HEK293T (cell line): ENCODE results near the gene CNIH3.

Source experiments
- ARNT ChIP-seq: fragments of 450-650 bp; IDR thresholded peaks from 2 replicates; pipeline ENCODE4 v1.6.1; 2017; ENCODE audit warnings: mild to moderate bottlenecking
- ELF4 ChIP-seq: fragments of 450-650 bp; IDR thresholded peaks from 2 replicates; pipeline ENCODE4 v1.6.1; 2017; ENCODE audit warnings: antibody characterized with exemption
- HDGF ChIP-seq: fragments of 450-650 bp; IDR thresholded peaks from 2 replicates; pipeline ENCODE4 v1.6.1; 2017; ENCODE audit warnings: antibody characterized with exemption, borderline replicate concordance
- NFRKB ChIP-seq: fragments of 450-650 bp; IDR thresholded peaks from 2 replicates; pipeline ENCODE4 v1.6.1; 2016; ENCODE audit warnings: mild to moderate bottlenecking, moderate library complexity
- SP1 ChIP-seq: fragments of 450-650 bp; IDR thresholded peaks from 2 replicates; pipeline ENCODE4 v1.6.1; 2017
- SUZ12 ChIP-seq: fragments of 450-650 bp; IDR thresholded peaks from 2 replicates; pipeline ENCODE4 v1.6.1; 2016; ENCODE audit warnings: mild to moderate bottlenecking
- ZNF384 ChIP-seq: fragments of 450-650 bp; IDR thresholded peaks from 2 replicates; pipeline ENCODE4 v1.6.1; 2016
- TF ChIP-seq, protein P1 (sequence below): fragments of 450-650 bp; IDR thresholded peaks from 2 replicates; pipeline ENCODE4 v1.6.1; 2016

DNA sequence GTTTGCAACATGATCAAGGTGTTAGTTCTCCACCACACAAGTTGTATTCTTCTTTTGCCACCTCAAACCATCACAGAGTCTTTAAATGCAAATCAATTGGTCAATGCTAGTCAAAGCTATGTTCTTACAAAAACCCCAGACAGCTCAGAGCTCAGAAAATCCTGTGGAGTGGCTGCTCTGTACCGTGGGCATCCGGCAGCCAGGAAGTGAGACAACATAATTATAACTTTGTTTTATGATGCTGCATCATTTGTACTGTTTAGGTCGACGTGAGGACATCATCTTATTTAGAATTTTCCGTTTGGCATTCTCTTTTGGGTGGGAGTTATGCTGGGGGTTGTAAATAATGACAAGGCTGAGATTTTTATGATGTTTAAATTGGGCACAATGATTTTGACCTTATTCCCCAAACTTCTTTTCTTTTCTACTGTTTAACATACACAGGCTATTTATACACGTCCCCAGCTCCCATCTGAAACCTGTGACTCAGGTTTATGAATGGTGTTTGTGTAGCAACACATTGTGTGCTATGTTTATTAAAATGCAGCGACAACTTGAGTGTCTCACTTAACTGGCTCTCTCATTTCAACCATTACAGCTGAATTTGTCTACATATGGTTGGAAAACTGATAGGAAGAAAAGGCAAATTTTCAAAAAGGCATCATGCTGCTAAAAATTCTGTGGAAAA is 124.0 kb downstream of the CNIH3 start:
- no peak for TF ChIP-seq SP1
- no peak for TF ChIP-seq NFRKB
- no peak for TF ChIP-seq ARNT
- TF ChIP-seq ELF4, result no peak
- TF ChIP-seq, protein P1, sequence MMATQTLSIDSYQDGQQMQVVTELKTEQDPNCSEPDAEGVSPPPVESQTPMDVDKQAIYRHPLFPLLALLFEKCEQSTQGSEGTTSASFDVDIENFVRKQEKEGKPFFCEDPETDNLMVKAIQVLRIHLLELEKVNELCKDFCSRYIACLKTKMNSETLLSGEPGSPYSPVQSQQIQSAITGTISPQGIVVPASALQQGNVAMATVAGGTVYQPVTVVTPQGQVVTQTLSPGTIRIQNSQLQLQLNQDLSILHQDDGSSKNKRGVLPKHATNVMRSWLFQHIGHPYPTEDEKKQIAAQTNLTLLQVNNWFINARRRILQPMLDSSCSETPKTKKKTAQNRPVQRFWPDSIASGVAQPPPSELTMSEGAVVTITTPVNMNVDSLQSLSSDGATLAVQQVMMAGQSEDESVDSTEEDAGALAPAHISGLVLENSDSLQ, result no peak; the same call in 1 of the 2 replicates
- TF ChIP-seq ZNF384, result no peak
- TF ChIP-seq HDGF, result no peak
- no peak for TF ChIP-seq SUZ12
